Measurements from ENCODE around the gene RNF151.

Gene RNF151

GRCh38 chr16:1978476-1979120 lies 11.9 kb downstream of the RNF151 start:
- no peak for DNase-seq

- DNase-seq: peak in 2 of 3 donors; percentile 39 to 53
These were observed 12.8 kb downstream of the RNF151 start for GRCh38 chr16:1979271-1980029.

- DNase-seq: no peak
These were observed 13.5 kb downstream of the RNF151 start for GRCh38 chr16:1980030-1980769.

- DNase-seq: no peak
These were observed 14.1 kb downstream of the RNF151 start for GRCh38 chr16:1980770-1981087.

GRCh38 chr16:1981398-1981836 lies 14.8 kb downstream of the RNF151 start, which contains the start of gene NOXO1:
Gene NOXO1 (minus strand): TSS chr16:1981469. CDS start chr16:1981179, 290 bp downstream.
- peak in 1 of 3 donors; percentile 30 for DNase-seq

- DNase-seq: no peak
These were observed 15.4 kb downstream of the RNF151 start for GRCh38 chr16:1982013-1982433.

- no peak for DNase-seq
These were observed 16.4 kb downstream of the RNF151 start for GRCh38 chr16:1982991-1983543.

GRCh38 chr16:1983544-1984346 lies 17.1 kb downstream of the RNF151 start, which contains the start of gene GFER:
Gene GFER (plus strand): TSS chr16:1984193. CDS start chr16:1984219, 26 bp downstream.
- peak; percentile 93 to 99 (median 98) for DNase-seq

GRCh38 chr16:1984347-1985225 lies 17.9 kb downstream of the RNF151 start:
- DNase-seq: peak in 1 of 3 donors; percentile 30

- no peak for DNase-seq
These were observed 19.0 kb downstream of the RNF151 start for GRCh38 chr16:1985466-1986150.

- DNase-seq: no peak
These were observed 20.5 kb downstream of the RNF151 start for GRCh38 chr16:1987198-1987597.

GRCh38 chr16:1989209-1990100 lies 22.8 kb downstream of the RNF151 start, which contains the start of gene SYNGR3:
Gene SYNGR3 (plus strand): TSS chr16:1989970. CDS start chr16:1990103, 133 bp downstream.
- peak in 2 of 3 donors; percentile 28 to 54 for DNase-seq

GRCh38 chr16:1990101-1990350 lies 23.4 kb downstream of the RNF151 start:
- DNase-seq: no peak

GRCh38 chr16:1990351-1991134 lies 23.9 kb downstream of the RNF151 start:
- DNase-seq: no peak

- peak; percentile 44 to 59 (median 55) for DNase-seq
These were observed 24.5 kb downstream of the RNF151 start for GRCh38 chr16:1991135-1991551.

GRCh38 chr16:1991588-1991947 lies 24.9 kb downstream of the RNF151 start:
- DNase-seq: no peak

- peak; percentile 96 to 100 (median 99) for DNase-seq
These were observed 25.5 kb downstream of the RNF151 start for GRCh38 chr16:1991948-1992703.

- no peak for DNase-seq
These were observed 26.2 kb downstream of the RNF151 start for GRCh38 chr16:1992704-1993317.

Data from suppressor macrophage treated with lipopolysaccharide for 1 hour (primary cell).